H1 (cell line): ENCODE data around the gene RASSF4. TPM values are rescaled to one million over a fixed set of nuclear protein-coding genes. Genes with fewer than 3 reads are reported as not detected.

Source experiments
- CTCF ChIA-PET: fragments of 300-600 bp; sonication (Branson Sonifier 250); formaldehyde crosslinking; loops from one replicate; lab custom pipeline; 2021; ENCODE audit not compliant: partially characterized antibody; lab: Charles Lee
- POLR2A ChIA-PET: fragments of 300-600 bp; sonication (Branson Sonifier 250); formaldehyde crosslinking; loops from one replicate; lab custom pipeline; 2021; ENCODE audit warnings: inconsistent platforms; ENCODE audit not compliant: partially characterized antibody; lab: Charles Lee
- DNase-seq, 2 experiments: peaks; one replicate each; pipeline versions ENCODE4 v3.0.0 to v3.0.0-alpha.2; 2010 to 2022; ENCODE audit warnings: low spot score in 2 of 2, low read depth in 1 of 2, mixed read lengths in 1 of 2
- FAIRE-seq: peaks from 2 replicates; lab custom pipeline; 2011; peaks lifted over from hg19 to GRCh38; lab: Jason Lieb, UNC
- H2AFZ ChIP-seq: 2 replicates; pipeline ENCODE4 v1.8.1; 2012; ENCODE audit warnings: low read length, inconsistent platforms
- H2AK5ac ChIP-seq: 2 replicates; pipeline ENCODE4 v1.6.1; 2013; ENCODE audit warnings: low read depth, low read length
- H2BK120ac ChIP-seq: replicated peaks from 2 replicates; pipeline ENCODE3; 2013; ENCODE audit warnings: low read depth, low read length, inconsistent platforms
- H2BK12ac ChIP-seq: 2 replicates; pipeline ENCODE4 v1.6.1; 2013; ENCODE audit warnings: low read depth, low read length
- H2BK15ac ChIP-seq: 2 replicates; pipeline ENCODE4 v1.6.1; 2013; ENCODE audit warnings: low read length
- H2BK20ac ChIP-seq: 2 replicates; pipeline ENCODE4 v1.6.1; 2013; ENCODE audit warnings: low read length
- H2BK5ac ChIP-seq: 2 replicates; pipeline ENCODE4 v1.6.1; 2013; ENCODE audit warnings: low read depth, low read length
- H3K14ac ChIP-seq: 2 replicates; pipeline ENCODE4 v1.6.1; 2013; ENCODE audit warnings: inconsistent platforms; ENCODE audit not compliant: insufficient read length
- H3K18ac ChIP-seq: 2 replicates; pipeline ENCODE4 v1.6.1; 2013; ENCODE audit warnings: low read length; ENCODE audit errors: extremely low read depth
- H3K23ac ChIP-seq: 2 replicates; pipeline ENCODE4 v1.6.1; 2013; ENCODE audit warnings: inconsistent platforms; ENCODE audit not compliant: insufficient read length
- H3K23me2 ChIP-seq: 2 replicates; pipeline ENCODE4 v1.6.1; 2013; ENCODE audit warnings: low read depth, low read length
- H3K27ac ChIP-seq: 2 replicates; pipeline ENCODE4 v1.6.1; 2011; ENCODE audit warnings: low read depth, low read length, inconsistent platforms
- H3K27me3 ChIP-seq, 4 experiments: replicated peaks in 1 of 4; 1 replicate in 1 of 4; 2 replicates in 3 of 4; pipeline versions ENCODE4 v1.6.1 to v1.8.1; 2011 to 2013; ENCODE audit warnings: low read length in 3 of 4, mild to moderate bottlenecking in 3 of 4, inconsistent platforms in 2 of 4, mixed read lengths in 2 of 4, moderate library complexity in 1 of 4; ENCODE audit not compliant: control insufficient read depth in 3 of 4, insufficient read depth in 3 of 4; ENCODE audit errors: extremely low read depth in 1 of 4
- H3K36me3 ChIP-seq, 4 experiments: 2 replicates each; pipeline versions ENCODE4 v1.6.1 to v1.8.1; 2011 to 2013; ENCODE audit warnings: mild to moderate bottlenecking in 4 of 4, low read length in 3 of 4, moderate library complexity in 2 of 4, control low read depth in 1 of 4, inconsistent platforms in 1 of 4; ENCODE audit not compliant: insufficient read depth in 4 of 4, control insufficient read depth in 2 of 4
- H3K4ac ChIP-seq: replicated peaks from 2 replicates; pipeline ENCODE3; 2013; ENCODE audit warnings: low read length, low read depth, mixed read lengths, inconsistent platforms; ENCODE audit not compliant: insufficient read length
- H3K4me1 ChIP-seq, 4 experiments: replicated peaks in 1 of 4; 1 replicate in 1 of 4; 2 replicates in 3 of 4; pipeline versions ENCODE4 v1.6.1 to v1.8.1; 2011 to 2013; ENCODE audit warnings: low read length in 3 of 4, inconsistent platforms in 2 of 4, mixed read lengths in 1 of 4; ENCODE audit not compliant: insufficient read depth in 4 of 4, control insufficient read depth in 3 of 4
- H3K4me2 ChIP-seq, 2 experiments: 2 replicates each; pipeline versions ENCODE4 v1.6.1 to v1.8.1; 2011 to 2013; ENCODE audit warnings: low read depth in 2 of 2, low read length in 2 of 2, control low read depth in 1 of 2, inconsistent platforms in 1 of 2, mild to moderate bottlenecking in 1 of 2; ENCODE audit not compliant: insufficient read depth in 1 of 2
- H3K4me3 ChIP-seq, 4 experiments: fragments of 200-600, 300-600 bp in 1 of 4; sonication (generic), shearing (Covaris generic), sonication (Bioruptor Twin) in 1 of 4; 2 replicates each; pipeline versions ENCODE4 v1.5.1 to v1.8.1; 2011 to 2016; ENCODE audit warnings: low read length in 4 of 4, low read depth in 3 of 4, control low read depth in 2 of 4, inconsistent platforms in 2 of 4, mild to moderate bottlenecking in 2 of 4, mixed read lengths in 1 of 4, moderate library complexity in 1 of 4; ENCODE audit not compliant: insufficient read depth in 2 of 4; ENCODE audit errors: extremely low read depth in 1 of 4
- H3K56ac ChIP-seq: replicated peaks from 2 replicates; pipeline ENCODE3; 2013; ENCODE audit warnings: low read depth, mild to moderate bottlenecking, mixed read lengths, low read length, inconsistent platforms; ENCODE audit not compliant: insufficient read length
- H3K79me1 ChIP-seq: 2 replicates; pipeline ENCODE4 v1.6.1; 2013; ENCODE audit warnings: low read depth, low read length, control low read depth
- H3K79me2 ChIP-seq, 2 experiments: 2 replicates each; pipeline versions ENCODE4 v1.6.1 to v1.8.1; 2012 to 2013; ENCODE audit warnings: low read length in 2 of 2, mild to moderate bottlenecking in 2 of 2, inconsistent platforms in 1 of 2; ENCODE audit not compliant: insufficient read depth in 2 of 2, control insufficient read depth in 1 of 2
- H3K9ac ChIP-seq, 4 experiments: replicated peaks in 1 of 4; 1 replicate in 1 of 4; 2 replicates in 3 of 4; pipeline versions ENCODE4 v1.6.1 to v1.8.1; 2011 to 2013; ENCODE audit warnings: low read depth in 3 of 4, low read length in 3 of 4, control low read depth in 2 of 4, mild to moderate bottlenecking in 2 of 4, moderate library complexity in 2 of 4, inconsistent platforms in 1 of 4; ENCODE audit errors: extremely low read depth in 1 of 4
- H3K9me3 ChIP-seq, 2 experiments: 2 replicates each; pipeline versions ENCODE4 v1.6.1 to v1.8.1; 2012 to 2013; ENCODE audit warnings: mild to moderate bottlenecking in 2 of 2, moderate library complexity in 2 of 2, control low read depth in 1 of 2, inconsistent platforms in 1 of 2, low read depth in 1 of 2, low read length in 1 of 2, mixed read lengths in 1 of 2; ENCODE audit not compliant: insufficient read depth in 2 of 2
- H4K20me1 ChIP-seq, 2 experiments: replicated peaks in 1 of 2; 2 replicates each; pipeline versions ENCODE3 to v1.8.1; 2011 to 2013; ENCODE audit warnings: inconsistent platforms in 2 of 2, low read length in 2 of 2, mild to moderate bottlenecking in 1 of 2; ENCODE audit not compliant: insufficient read depth in 2 of 2, control insufficient read depth in 1 of 2
- H4K5ac ChIP-seq: 2 replicates; pipeline ENCODE4 v1.6.1; 2013; ENCODE audit warnings: low read length, low read depth, mixed read lengths, inconsistent platforms; ENCODE audit not compliant: insufficient read length
- H4K8ac ChIP-seq: 2 replicates; pipeline ENCODE4 v1.8.0; 2013; ENCODE audit warnings: mild to moderate bottlenecking, moderate library complexity, low read length, inconsistent platforms; ENCODE audit not compliant: insufficient read depth; ENCODE audit errors: extremely low read depth
- H4K91ac ChIP-seq: replicated peaks from 2 replicates; pipeline ENCODE3; 2013; ENCODE audit warnings: low read length, mixed read lengths, inconsistent platforms; ENCODE audit not compliant: insufficient read length
- SP1 ChIP-seq: IDR thresholded peaks from 2 replicates; pipeline ENCODE4 v1.6.1; 2011; ENCODE audit warnings: low read depth, low read length
- WGBS, 2 experiments: shearing (Covaris generic) in 1 of 2; methylation state at CpG; one replicate each; pipeline versions ENCODE4 v1.1.6 to v1.1.7; 2013 to 2015; ENCODE audit warnings: low lambda C conversion rate in 2 of 2, mixed read lengths in 2 of 2, inconsistent platforms in 1 of 2, low coverage in 1 of 2, missing lambda C conversion rate in 1 of 2; ENCODE audit not compliant: insufficient replicate concordance in 2 of 2, insufficient coverage in 1 of 2, insufficient read length in 1 of 2; ENCODE audit errors: extremely low coverage in 1 of 2, missing lambda C conversion rate in 1 of 2; 5-methylcytosine and 5-hydroxymethylcytosine counted together
- polyA plus RNA-seq, 7 experiments: library from polyadenylated mRNA; depleted of rRNA in 3 of 7; stranded (reverse) in 5 of 7; unstranded in 2 of 7; fragments of >200 nt in 5 of 7; fragments of 200-250 nt in 2 of 7; gene quantifications; 1 replicate in 5 of 7; 2 replicates in 1 of 7; 4 replicates in 1 of 7; pipeline versions ENCODE4 v1.2.1 to v1.2.3, GENCODE V29; 2011 to 2013; ENCODE audit warnings: missing spikeins in 2 of 7, mixed read lengths in 2 of 7
- total RNA-seq: library from RNA; stranded (reverse); fragmentation: NEBNext Ultra II Directional; extraction: Animal tissue kit (Norgen Biotek cat#: 25700); gene quantifications from 2 replicates; pipeline ENCODE4 v1.2.1, GENCODE V29; 2021

Gene RASSF4
- total and polyA plus RNA-seq, 2 of the 8 experiments (the other 6 are each of a cell fraction or from before 2014, with no cell fraction given) = 14.3 to 14.5 TPM

DNA sequence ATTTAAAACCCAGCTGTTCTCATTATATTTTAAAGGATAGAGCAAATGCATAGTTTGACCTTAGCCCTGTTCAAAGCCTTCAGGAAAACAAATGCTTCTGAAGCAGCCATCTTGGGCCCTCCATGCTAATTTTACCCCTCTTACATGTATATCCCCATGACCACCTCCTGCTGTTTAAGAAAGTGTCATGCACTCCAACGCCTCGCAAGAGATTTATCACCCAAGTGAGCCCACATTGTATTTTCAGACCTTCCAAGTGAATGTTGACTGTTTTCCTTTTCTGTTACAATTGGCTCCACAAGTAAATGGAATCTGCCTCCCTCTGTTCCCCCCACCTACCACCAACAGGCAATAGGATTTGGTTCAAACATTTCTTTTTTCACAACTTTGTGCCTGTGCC, 43.2 kb upstream of the RASSF4 start:
- Histone ChIP-seq H3K4ac (no peak overlapping the region), H3K56ac (no peak overlapping the region), H3K36me3 (no peaks in the 10 kb centered on the region; a peak in 1 of 8 replicates), H3K4me3 (no peak overlapping the region), H3K4me2 (no peak overlapping the region), H3K79me2 (no peaks in the 10 kb centered on the region), H3K14ac (no peak overlapping the region), H3K23ac (no peak overlapping the region), H3K9me3 (peaks cover 0 to 5% of the 10 kb centered on the region in 2 experiments; a peak in 2 of 4 replicates), H4K91ac (no peak overlapping the region), H3K27ac (no peak overlapping the region), H2BK5ac (no peak overlapping the region), H2BK120ac (no peak overlapping the region), H2BK20ac (no peak overlapping the region), H3K9ac (no peak overlapping the region), H2BK15ac (no peak overlapping the region), H3K18ac (no peak overlapping the region), H4K5ac (no peak overlapping the region), H3K23me2 (no peaks in the 10 kb centered on the region), H3K79me1 (no peaks in the 10 kb centered on the region), H4K20me1 (no peaks in the 10 kb centered on the region), H2AK5ac (no peak overlapping the region), H2BK12ac (no peak overlapping the region), H3K27me3 (no peaks in the 10 kb centered on the region), H2AFZ (no peak overlapping the region), H3K4me1 (peaks cover 0 to 2% (median under 1%) of the 10 kb centered on the region in 4 experiments; a peak in 2 of 7 replicates), H4K8ac (no peak overlapping the region)
- POLR2A ChIA-PET = no interaction called here
- CTCF ChIA-PET = interaction anchor here (0.6 kb wide), 1 partner anchor 354 kb away, joined by 3 read pairs; no protein-coding TSS in a partner anchor
- 83% methylated on average over 2 of the region's 2 CpGs; no CpG with 5 or more reads in 1 of the 2 experiments for WGBS, 2 experiments
- DNase-seq = no peak
- FAIRE-seq = no peak
- no peak for TF ChIP-seq SP1
